Activated T-cell treated with anti-CD3 and anti-CD28 coated beads for 1 hour (primary cell): Measurements from ENCODE around the gene PPT2.
A peak's percentile ranks its signal among the peaks of the same experiment; 100 is the strongest.

Source experiments
- DNase-seq: peaks from one replicate; pipeline ENCODE4 v3.0.0-alpha.2; 2020; ENCODE audit warnings: low read depth

PPT2 gene, protein sequence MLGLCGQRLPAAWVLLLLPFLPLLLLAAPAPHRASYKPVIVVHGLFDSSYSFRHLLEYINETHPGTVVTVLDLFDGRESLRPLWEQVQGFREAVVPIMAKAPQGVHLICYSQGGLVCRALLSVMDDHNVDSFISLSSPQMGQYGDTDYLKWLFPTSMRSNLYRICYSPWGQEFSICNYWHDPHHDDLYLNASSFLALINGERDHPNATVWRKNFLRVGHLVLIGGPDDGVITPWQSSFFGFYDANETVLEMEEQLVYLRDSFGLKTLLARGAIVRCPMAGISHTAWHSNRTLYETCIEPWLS

GRCh38 chr6:32153564-32154513, at the start of gene PPT2:
PPT2 (plus strand) TSS chr6:32154141; CDS start chr6:32154595, 454 bp downstream.
- peak; percentile 66 for DNase-seq

GRCh38 chr6:32105433-32105832, 48.5 kb upstream of the PPT2 start:
- DNase-seq: no peak

- no peak for DNase-seq
These were observed 46.5 kb upstream of the PPT2 start for GRCh38 chr6:32107406-32107805.

DNA sequence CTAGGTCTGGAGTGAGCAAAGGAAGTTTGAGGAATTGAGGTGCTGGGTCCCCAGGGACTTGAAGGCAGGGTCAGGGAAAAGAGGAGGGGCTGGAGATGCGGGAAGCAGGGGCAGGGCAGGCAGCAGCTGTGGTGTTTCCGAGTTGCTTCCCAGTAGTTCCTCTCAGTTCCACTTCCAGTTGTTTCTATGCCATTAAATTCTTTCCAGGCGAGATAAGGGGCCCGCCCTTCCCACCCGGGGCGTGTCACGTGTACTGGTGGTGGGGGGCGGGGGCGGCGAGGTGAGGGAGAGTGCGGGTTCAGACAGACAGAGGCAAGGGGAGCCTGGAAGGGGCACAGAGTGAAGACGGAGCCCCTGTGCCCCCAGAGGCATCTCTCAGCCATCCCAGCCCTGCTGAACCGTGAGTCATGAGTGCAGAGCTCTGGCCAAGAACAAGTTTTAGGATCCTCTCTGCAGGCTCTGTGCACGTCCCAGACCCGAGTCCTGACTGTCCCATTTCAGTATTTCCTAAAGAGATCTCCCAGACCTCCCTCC, 45.8 kb upstream of the PPT2 start:
- DNase-seq: no peak

DNA sequence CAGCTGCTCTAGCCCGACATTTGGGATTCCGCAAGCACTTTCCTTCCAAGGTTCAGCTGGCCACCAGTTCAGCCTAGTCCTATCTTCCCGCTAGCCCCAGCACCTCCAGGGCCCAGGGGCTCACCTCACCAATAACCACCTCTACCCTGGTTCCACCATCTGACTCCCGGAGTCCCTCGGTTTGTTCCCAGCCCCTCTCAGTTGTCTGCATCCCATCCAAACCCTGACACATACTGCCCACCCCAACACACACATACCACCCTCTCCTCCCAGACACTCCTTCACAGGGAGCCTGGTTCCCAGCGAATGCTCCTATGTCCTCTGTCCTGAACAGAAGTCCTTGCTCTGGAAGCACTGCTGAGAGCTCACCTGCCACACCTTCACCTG, 45.2 kb upstream of the PPT2 start:
- DNase-seq: no peak

DNA sequence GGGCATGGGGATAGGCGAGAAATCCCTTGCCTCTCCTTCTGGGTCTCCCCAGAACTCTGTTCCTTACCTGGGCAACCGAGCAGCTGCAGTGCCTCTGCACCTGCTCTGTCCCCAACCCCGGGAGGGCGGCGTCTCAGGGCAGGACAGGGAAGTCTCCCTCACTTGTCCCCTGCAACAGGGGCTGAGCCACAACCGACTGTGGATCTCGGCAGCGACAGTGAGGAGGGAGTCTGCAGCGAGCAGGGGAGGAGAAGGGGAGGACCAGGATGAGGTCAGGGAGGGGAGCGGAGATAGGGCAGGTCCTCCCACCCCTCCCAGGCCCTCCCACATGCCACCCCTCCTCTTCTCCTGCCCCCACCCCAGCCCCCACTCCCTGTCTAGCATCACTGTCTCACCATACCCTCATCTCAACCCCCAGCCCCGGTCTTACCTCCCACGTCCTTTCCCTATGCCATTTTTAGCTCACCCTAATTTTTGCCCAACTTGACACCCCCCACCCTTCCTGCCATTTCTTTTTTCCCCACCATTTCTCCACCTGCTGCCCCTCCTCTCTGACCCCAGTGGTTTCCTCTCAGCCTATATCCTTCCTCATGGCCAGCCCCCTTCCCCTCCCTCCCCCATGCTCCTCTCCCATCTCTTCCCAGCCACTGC, 44.7 kb upstream of the PPT2 start, which contains the start of gene TNXB:
TNXB (minus strand) TSS at position 225 of the 651 bp plus-strand sequence. CDS start 11,140 bp downstream, outside the sequence.
- no peak for DNase-seq

DNA sequence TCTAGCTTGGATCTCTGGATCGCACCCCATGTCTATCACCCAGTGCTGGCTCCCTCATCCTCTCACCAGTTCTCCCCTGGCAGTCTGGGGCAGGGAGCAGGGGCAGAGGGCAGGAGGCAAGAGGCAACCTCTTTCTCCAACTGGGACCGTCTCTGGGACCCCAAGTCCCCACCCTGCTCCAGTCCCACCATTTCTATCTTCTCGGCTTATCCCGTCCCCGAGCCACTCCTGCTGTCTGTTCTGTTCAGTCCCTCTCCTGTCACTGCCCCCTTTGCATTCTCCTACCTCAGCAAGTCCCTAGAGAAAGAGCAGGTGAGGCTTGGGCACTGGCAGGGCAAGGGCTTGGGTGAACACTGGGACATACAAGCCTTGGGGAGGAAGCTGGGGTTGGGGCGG, 44.2 kb upstream of the PPT2 start:
- DNase-seq: no peak

DNA sequence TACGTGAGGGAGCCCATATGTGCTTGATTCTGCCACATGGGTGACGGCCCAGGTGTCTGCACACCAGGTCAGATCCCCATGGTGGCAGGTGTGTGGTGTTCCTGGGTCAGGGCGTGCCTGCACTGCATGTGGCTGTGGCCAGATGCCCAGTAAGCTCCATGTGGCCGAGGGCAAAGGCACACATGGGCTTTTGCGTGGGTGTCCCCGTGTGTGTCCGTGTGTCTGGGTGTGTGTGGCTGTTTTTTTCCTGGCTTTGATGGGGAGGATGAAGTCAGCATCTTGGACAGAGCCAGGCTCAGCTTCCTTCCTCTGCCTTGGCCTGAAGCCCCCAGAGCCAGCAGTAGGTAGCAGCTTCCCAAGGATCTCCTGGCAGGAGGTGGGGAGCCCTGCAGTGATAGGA, 43.3 kb upstream of the PPT2 start:
- DNase-seq: no peak

- DNase-seq: no peak
These were observed 42.4 kb upstream of the PPT2 start for GRCh38 chr6:32111424-32112066.

DNA sequence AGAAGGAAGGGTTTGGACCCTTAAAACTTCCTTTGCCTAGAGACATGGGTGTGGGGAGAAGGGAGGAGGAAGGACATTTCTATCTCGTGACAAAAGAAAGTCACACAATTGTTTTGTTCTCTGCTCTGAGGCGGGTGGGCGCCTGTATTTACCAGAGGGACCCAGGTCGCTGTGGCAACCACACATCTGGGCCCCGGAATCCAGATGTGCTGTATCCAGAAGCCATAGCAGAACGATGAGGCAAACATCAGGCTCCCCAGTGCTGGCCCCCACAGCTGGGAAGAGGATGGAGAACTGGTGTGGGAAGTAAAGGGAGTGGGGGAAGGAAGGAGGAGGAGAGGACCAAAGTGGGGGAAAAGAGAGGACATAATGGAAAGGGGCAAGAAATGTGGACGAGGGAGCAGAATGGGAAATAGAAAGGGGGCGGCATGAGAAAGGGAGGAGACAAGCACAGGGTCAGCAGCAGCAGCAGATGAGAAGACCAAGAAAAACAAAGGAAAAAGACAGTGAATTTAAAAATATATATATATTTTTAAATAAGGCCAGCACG, 41.4 kb upstream of the PPT2 start:
- DNase-seq: no peak

- no peak for DNase-seq
These were observed 40.3 kb upstream of the PPT2 start for GRCh38 chr6:32113386-32114352.

GRCh38 chr6:32114796-32115195, 39.1 kb upstream of the PPT2 start:
- no peak for DNase-seq

- no peak for DNase-seq
These were observed 38.3 kb upstream of the PPT2 start for GRCh38 chr6:32115623-32116022.

GRCh38 chr6:32116674-32117073, 37.3 kb upstream of the PPT2 start:
- no peak for DNase-seq

- DNase-seq: no peak
These were observed 36.5 kb upstream of the PPT2 start for GRCh38 chr6:32117461-32117860.

DNA sequence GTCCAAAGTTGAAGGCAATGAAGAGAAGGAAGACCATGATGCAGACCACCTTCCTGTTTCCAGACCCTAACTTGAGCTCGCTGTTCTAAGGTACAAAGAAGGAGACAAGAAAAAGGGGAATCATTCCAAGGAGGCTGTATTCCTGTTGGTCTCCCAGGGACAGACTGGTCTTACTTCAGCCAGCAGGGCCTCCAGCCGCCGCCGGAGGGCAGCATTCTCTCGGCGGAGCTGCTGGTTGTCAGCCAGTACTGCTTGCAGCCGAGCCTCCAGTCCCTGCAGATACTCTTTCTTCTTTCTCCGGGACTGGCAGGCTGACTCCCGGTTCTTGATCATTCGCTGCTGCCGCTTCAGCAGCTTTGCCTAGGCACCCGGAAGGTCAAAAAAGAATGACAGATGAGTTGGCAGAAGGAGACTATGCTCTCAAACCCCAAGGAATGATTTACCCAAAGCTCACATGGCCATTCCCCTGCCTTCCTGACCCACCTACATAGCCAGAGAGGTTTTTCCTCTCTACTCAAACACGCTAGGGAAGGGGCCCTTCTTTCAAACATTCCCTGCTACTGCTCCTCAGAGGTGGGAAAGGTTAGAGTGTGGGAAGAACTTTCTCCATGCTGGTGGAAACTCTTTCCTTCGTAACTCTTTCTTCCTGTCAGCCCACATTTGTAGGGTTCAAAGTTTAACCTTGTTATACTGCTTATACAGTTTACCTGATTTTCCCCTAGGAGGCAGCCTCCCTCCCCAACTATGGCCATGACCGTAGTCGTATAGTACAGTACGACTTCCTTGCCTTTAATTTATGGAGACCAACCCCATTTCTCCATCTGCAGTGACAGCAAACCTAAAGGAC, 34.9 kb upstream of the PPT2 start:
- peak; percentile 54 for DNase-seq

GRCh38 chr6:32120573-32121059, 33.3 kb upstream of the PPT2 start:
- DNase-seq: no peak

- DNase-seq: no peak
These were observed 30.3 kb upstream of the PPT2 start for GRCh38 chr6:32123681-32124080.

- DNase-seq: no peak
These were observed 27.1 kb upstream of the PPT2 start for GRCh38 chr6:32126880-32127279.
